C4-2B (cell line): ENCODE measurements around the gene PSMG1.

ENCODE experiments used
- CTCF ChIP-seq: fragments of 450-650 bp; conservative IDR thresholded peaks from 2 replicates; pipeline ENCODE4 v1.5.1; 2017; ENCODE audit warnings: mild to moderate bottlenecking
- ZFX ChIP-seq: fragments of 450-650 bp; IDR thresholded peaks from 2 replicates; pipeline ENCODE4 v1.6.1; 2017

- no peak for TF ChIP-seq CTCF
- TF ChIP-seq ZFX, result no peak
These were observed 26.1 kb upstream of the PSMG1 start for GRCh38 chr21:39209334-39209688.
